Subcutaneous abdominal adipose tissue (tissue), 5 donors: ENCODE measurements around the gene PRSS22.

Experiments used
- H3K27ac ChIP-seq: one replicate; pipeline ENCODE4 v1.7.0; 2013; ENCODE audit warnings: low read depth, mild to moderate bottlenecking, inconsistent platforms, low read length, moderate library complexity
- H3K27me3 ChIP-seq, 5 donors: one replicate each; pipeline ENCODE4 v1.7.0; 2013; ENCODE audit warnings: low read length in 5 of 5, inconsistent platforms in 1 of 5; ENCODE audit not compliant: control insufficient read depth in 5 of 5, insufficient read depth in 4 of 5
- H3K36me3 ChIP-seq, 5 donors: one replicate each; pipeline ENCODE4 v1.7.0; 2013; ENCODE audit warnings: low read length in 5 of 5; ENCODE audit not compliant: control insufficient read depth in 5 of 5, insufficient read depth in 5 of 5
- H3K4me1 ChIP-seq, 5 donors: one replicate each; pipeline ENCODE4 v1.7.0; 2013; ENCODE audit warnings: low read length in 5 of 5, mild to moderate bottlenecking in 3 of 5, moderate library complexity in 1 of 5; ENCODE audit not compliant: control insufficient read depth in 5 of 5, insufficient read depth in 5 of 5
- H3K4me3 ChIP-seq, 5 donors: one replicate each; pipeline ENCODE4 v1.7.0; 2013; ENCODE audit warnings: low read length in 5 of 5, low read depth in 1 of 5
- H3K9ac ChIP-seq, 5 donors: one replicate each; pipeline ENCODE4 v1.7.0; 2013; ENCODE audit warnings: low read length in 5 of 5, mild to moderate bottlenecking in 4 of 5, moderate library complexity in 3 of 5
- H3K9me3 ChIP-seq, 5 donors: one replicate each; pipeline ENCODE4 v1.7.0; 2013; ENCODE audit warnings: low read length in 5 of 5; ENCODE audit not compliant: control insufficient read depth in 5 of 5
- donor health status: healthy.
- donor health status: healthy.
- donor health status: healthy.
- donor health status: healthy.
- donor health status: healthy.

Gene PRSS22

GRCh38 chr16:2829501-2830354, 28.2 kb downstream of the PRSS22 start, which contains the start of gene ZG16B:
ZG16B (plus strand) TSS chr16:2830303; CDS start chr16:2830442, 139 bp downstream.
- H3K27me3 ChIP-seq: peaks cover 13 to 35% (median 31%) of the 10 kb centered on the region in 5 donors
- H3K4me1 ChIP-seq: peaks cover 0 to 8% (median 0%) of the 10 kb centered on the region in 5 donors
- H3K9ac ChIP-seq: peak within 1 kb of the TSS in 1 of 5 donors; percentile 22
- H3K36me3 ChIP-seq: no peaks in the 10 kb centered on the region
- no peaks in the 10 kb centered on the region for H3K9me3 ChIP-seq
- no peak within 1 kb of the TSS for H3K27ac ChIP-seq
- H3K4me3 ChIP-seq: no peak within 1 kb of the TSS

GRCh38 chr16:2828876-2829430, 29.0 kb downstream of the PRSS22 start:
- Histone ChIP-seq H3K4me1 (peaks cover 0 to 8% (median 0%) of the 10 kb centered on the region in 5 donors), H3K27ac (no peak overlapping the region), H3K9ac (no peak overlapping the region), H3K4me3 (no peak overlapping the region), H3K9me3 (no peaks in the 10 kb centered on the region), H3K36me3 (no peaks in the 10 kb centered on the region), H3K27me3 (peaks cover 13 to 35% (median 32%) of the 10 kb centered on the region in 5 donors)

- H3K4me3 ChIP-seq: no peak overlapping the region
- no peak overlapping the region for H3K27ac ChIP-seq
- peaks cover 13 to 35% (median 32%) of the 10 kb centered on the region in 5 donors for H3K27me3 ChIP-seq
- peaks cover 0 to 8% (median 0%) of the 10 kb centered on the region in 5 donors for H3K4me1 ChIP-seq
- H3K9me3 ChIP-seq: no peaks in the 10 kb centered on the region
- no peak overlapping the region for H3K9ac ChIP-seq
- H3K36me3 ChIP-seq: no peaks in the 10 kb centered on the region
Observed at GRCh38 chr16:2828521-2828840, 29.5 kb downstream of the PRSS22 start.

GRCh38 chr16:2827831-2828520, 30.0 kb downstream of the PRSS22 start:
- H3K4me1 ChIP-seq: peaks cover 0 to 8% (median 0%) of the 10 kb centered on the region in 5 donors
- no peaks in the 10 kb centered on the region for H3K9me3 ChIP-seq
- no peak overlapping the region for H3K9ac ChIP-seq
- H3K27me3 ChIP-seq: peaks cover 13 to 35% (median 32%) of the 10 kb centered on the region in 5 donors
- no peak overlapping the region for H3K4me3 ChIP-seq
- H3K36me3 ChIP-seq: no peaks in the 10 kb centered on the region
- H3K27ac ChIP-seq: no peak overlapping the region

GRCh38 chr16:2827374-2827791, 30.6 kb downstream of the PRSS22 start:
- no peak overlapping the region for H3K9ac ChIP-seq
- no peaks in the 10 kb centered on the region for H3K36me3 ChIP-seq
- no peak overlapping the region for H3K4me3 ChIP-seq
- H3K27me3 ChIP-seq: peaks cover 12 to 33% (median 29%) of the 10 kb centered on the region in 5 donors
- H3K27ac ChIP-seq: no peak overlapping the region
- H3K9me3 ChIP-seq: no peaks in the 10 kb centered on the region
- peaks cover 0 to 8% (median 0%) of the 10 kb centered on the region in 5 donors for H3K4me1 ChIP-seq

GRCh38 chr16:2826591-2827373, 31.2 kb downstream of the PRSS22 start:
- Histone ChIP-seq H3K36me3 (no peaks in the 10 kb centered on the region), H3K9ac (no peak overlapping the region), H3K27me3 (peaks cover 7 to 28% (median 24%) of the 10 kb centered on the region in 5 donors)

GRCh38 chr16:2825906-2826305, 32.1 kb downstream of the PRSS22 start:
- H3K9me3 ChIP-seq: no peaks in the 10 kb centered on the region
- no peak overlapping the region for H3K4me3 ChIP-seq
- peaks cover 7 to 27% (median 23%) of the 10 kb centered on the region in 5 donors for H3K27me3 ChIP-seq
- H3K36me3 ChIP-seq: no peaks in the 10 kb centered on the region
- no peak overlapping the region for H3K9ac ChIP-seq
- peaks cover 0 to 8% (median 0%) of the 10 kb centered on the region in 5 donors for H3K4me1 ChIP-seq
- H3K27ac ChIP-seq: no peak overlapping the region

More at GRCh38 chr16:2826591-2827373, 31.2 kb downstream of the PRSS22 start:
- Histone ChIP-seq H3K4me1 (peaks cover 0 to 8% (median 0%) of the 10 kb centered on the region in 5 donors), H3K4me3 (no peak overlapping the region), H3K9me3 (no peaks in the 10 kb centered on the region), H3K27ac (no peak overlapping the region)

GRCh38 chr16:2825049-2825742, 32.8 kb downstream of the PRSS22 start:
- Histone ChIP-seq H3K4me3 (no peak overlapping the region), H3K9me3 (no peaks in the 10 kb centered on the region), H3K4me1 (peaks cover 0 to 8% (median 0%) of the 10 kb centered on the region in 5 donors), H3K36me3 (no peaks in the 10 kb centered on the region), H3K9ac (no peak overlapping the region), H3K27ac (no peak overlapping the region), H3K27me3 (peaks cover 10 to 32% (median 24%) of the 10 kb centered on the region in 5 donors)

- peaks cover 0 to 2% (median 0%) of the 10 kb centered on the region in 5 donors for H3K4me1 ChIP-seq
- H3K36me3 ChIP-seq: no peaks in the 10 kb centered on the region
- no peak overlapping the region for H3K4me3 ChIP-seq
- peaks cover 8 to 34% (median 24%) of the 10 kb centered on the region in 5 donors for H3K27me3 ChIP-seq
- no peak overlapping the region for H3K9ac ChIP-seq
- no peak overlapping the region for H3K27ac ChIP-seq
- no peaks in the 10 kb centered on the region for H3K9me3 ChIP-seq
Observed at GRCh38 chr16:2824626-2825025, 33.3 kb downstream of the PRSS22 start.
